Skin epidermis (tissue), 12 donors: Measurements from ENCODE around the gene TNNC2.
"Not testable (repeated sequence)": the region's sequence is repeated elsewhere in the genome, so short reads cannot be mapped to it uniquely, and the experiment has no call there.

ENCODE experiments used
- H3K27ac ChIP-seq, 21 experiments: fragments of 200-600 bp; sonication (generic) in 11 of 21; one replicate each; pipeline ENCODE4 v1.5.0; 2020; ENCODE audit warnings: mild to moderate bottlenecking in 3 of 21, inconsistent platforms in 2 of 21, moderate library complexity in 2 of 21
- H3K4me3 ChIP-seq, 7 experiments: fragments of 200-600 bp; sonication (generic) in 2 of 7; one replicate each; pipeline ENCODE4 v1.5.0; 2020; ENCODE audit warnings: inconsistent platforms in 2 of 7, mild to moderate bottlenecking in 2 of 7, moderate library complexity in 1 of 7

TNNC2 gene

GRCh38 chr20:45850238-45850637 is 23.1 kb upstream of the TNNC2 start:
- Histone ChIP-seq H3K4me3 (no peak overlapping the region), H3K27ac (no peak overlapping the region)

- no peak overlapping the region for H3K4me3 ChIP-seq
- H3K27ac ChIP-seq = peak overlapping the region in 1 of 21 experiments; percentile 11
Measured at GRCh38 chr20:45848969-45849582, 22.0 kb upstream of the TNNC2 start.

GRCh38 chr20:45848421-45848820 is 21.3 kb upstream of the TNNC2 start:
- Histone ChIP-seq H3K27ac (peak overlapping the region in 2 of 21 experiments; percentile 7 to 11), H3K4me3 (no peak overlapping the region)

GRCh38 chr20:45845452-45845851 is 18.3 kb upstream of the TNNC2 start:
- Histone ChIP-seq H3K4me3 (no peak overlapping the region), H3K27ac (no peak overlapping the region)

- peak overlapping the region in 1 of 21 experiments; percentile 22 for H3K27ac ChIP-seq
Measured at GRCh38 chr20:45843506-45843905, 16.4 kb upstream of the TNNC2 start.

GRCh38 chr20:45842169-45842812 is 15.2 kb upstream of the TNNC2 start:
- H3K4me3 ChIP-seq = no peak overlapping the region
- H3K27ac ChIP-seq = peak overlapping the region in 4 of 21 experiments; percentile 5 to 41 (median 37)

More at GRCh38 chr20:45843506-45843905, 16.4 kb upstream of the TNNC2 start:
- no peak overlapping the region for H3K4me3 ChIP-seq

GRCh38 chr20:45841407-45842129 is 14.5 kb upstream of the TNNC2 start:
- no peak overlapping the region for H3K4me3 ChIP-seq
- H3K27ac ChIP-seq = peak overlapping the region in 6 of 21 experiments; percentile 17 to 69 (median 38)

- H3K27ac ChIP-seq = peak overlapping the region in 5 of 21 experiments; percentile 2 to 69 (median 22)
- H3K4me3 ChIP-seq = no peak overlapping the region
Measured at GRCh38 chr20:45840700-45841198, 13.6 kb upstream of the TNNC2 start.

- H3K27ac ChIP-seq = peak overlapping the region in 10 of 21 experiments; percentile 17 to 92 (median 64)
Measured at GRCh38 chr20:45836841-45837240, 9.7 kb upstream of the TNNC2 start.

GRCh38 chr20:45835825-45836224 is 8.7 kb upstream of the TNNC2 start:
- Histone ChIP-seq H3K27ac (peak overlapping the region in 16 of 21 experiments; percentile 35 to 94 (median 88)), H3K4me3 (peak overlapping the region in 6 of 7 experiments; percentile 3 to 76 (median 36))

More at GRCh38 chr20:45836841-45837240, 9.7 kb upstream of the TNNC2 start:
- no peak overlapping the region for H3K4me3 ChIP-seq

GRCh38 chr20:45835329-45835765 is 8.2 kb upstream of the TNNC2 start:
- Histone ChIP-seq H3K27ac (peak overlapping the region in 17 of 21 experiments; percentile 35 to 96 (median 91)), H3K4me3 (peak overlapping the region in 6 of 7 experiments; percentile 3 to 76 (median 63))

GRCh38 chr20:45834797-45835161 is 7.7 kb upstream of the TNNC2 start:
- Histone ChIP-seq H3K4me3 (peak overlapping the region; percentile 45 to 88 (median 64)), H3K27ac (peak overlapping the region in 20 of 21 experiments; percentile 22 to 96 (median 91))

GRCh38 chr20:45833883-45834796 is 7.0 kb upstream of the TNNC2 start:
- H3K4me3 ChIP-seq = peak overlapping the region; percentile 45 to 88 (median 64)
- peak overlapping the region; percentile 20 to 96 (median 91) for H3K27ac ChIP-seq

- Histone ChIP-seq H3K27ac (peak within 1 kb of the TSS; percentile 20 to 96 (median 91)), H3K4me3 (peak within 1 kb of the TSS; percentile 45 to 88 (median 64))
Measured at GRCh38 chr20:45833030-45833882, 6.1 kb upstream of the TNNC2 start, which contains the start of gene SNX21. TSS of gene SNX21 (plus strand) at chr20:45833799. CDS start at chr20:45833920, 121 bp downstream.

- Histone ChIP-seq H3K27ac (peak overlapping the region in 20 of 21 experiments; percentile 76 to 96 (median 91)), H3K4me3 (no peak overlapping the region)
Measured at GRCh38 chr20:45832619-45833018, 5.5 kb upstream of the TNNC2 start.

GRCh38 chr20:45829673-45830106 is 2.6 kb upstream of the TNNC2 start:
- not testable (repeated sequence) for H3K4me3 ChIP-seq
- peak overlapping the region in 1 of 21 experiments; percentile 56 for H3K27ac ChIP-seq

GRCh38 chr20:45828589-45828988 is 1.5 kb upstream of the TNNC2 start:
- Histone ChIP-seq H3K4me3 (no peak overlapping the region), H3K27ac (peak overlapping the region in 3 of 21 experiments; percentile 45 to 56 (median 56))

- Histone ChIP-seq H3K27ac (peak overlapping the region in 4 of 21 experiments; percentile 15 to 62 (median 50)), H3K4me3 (no peak overlapping the region)
Measured at GRCh38 chr20:45827712-45828111, 600 bp upstream of the TNNC2 start.
